ENCODE results near the gene NCOA3. TPM values are rescaled to one million over a fixed set of nuclear protein-coding genes. Genes with fewer than 3 reads are reported as not detected.

The NCOA3 gene
- total RNA-seq, 1 experiment from 2014 or later: 31.1 TPM

DNA sequence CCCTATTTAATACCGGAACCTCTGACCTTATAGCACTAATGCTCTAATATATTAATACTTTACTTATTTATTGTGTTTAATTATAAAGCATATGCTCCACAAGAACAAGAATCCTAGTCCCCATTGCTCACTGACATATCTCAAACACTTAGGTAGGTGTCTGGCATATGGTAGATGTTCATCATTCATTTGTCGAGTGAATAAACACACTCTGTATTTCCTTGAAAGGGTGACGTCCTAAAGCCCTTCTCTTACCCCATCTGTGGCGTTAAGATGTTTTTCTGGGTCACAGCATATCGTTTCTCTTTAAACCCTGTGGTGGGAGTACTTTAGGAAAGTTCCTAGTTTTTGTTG, 45.3 kb downstream of the NCOA3 start:
- Histone ChIP-seq H3K4me3 (ENCODE audit: low read length) (no peak overlapping the region), H3K9me3 (ENCODE audit: low read length) (no peaks in the 10 kb centered on the region), H4K20me1 (ENCODE audit: low read length) (no peaks in the 10 kb centered on the region), H2AFZ (ENCODE audit: low read length) (no peak overlapping the region), H3K79me2 (ENCODE audit: low read length) (peaks cover 81% of the 10 kb centered on the region), H3K36me3 (ENCODE audit: low read depth, low read length) (no peaks in the 10 kb centered on the region), H3K4me2 (ENCODE audit: low read length) (no peak overlapping the region), H3K9ac (ENCODE audit: low read length) (no peak overlapping the region), H3F3A (ENCODE audit: low read length, unreplicated experiment) (no peaks in the 10 kb centered on the region), H3K27me3 (ENCODE audit: low read length) (no peaks in the 10 kb centered on the region), H3K9me2 (replicated peaks; ENCODE audit: low read length) (no peaks in the 10 kb centered on the region), H3K4me1 (ENCODE audit: insufficient read depth, low read length) (peaks cover 15% of the 10 kb centered on the region; the same call in 1 of the 2 replicates), H3K27ac (ENCODE audit: low read length) (no peak overlapping the region)
- ChIA-PET POLR2A (ENCODE audit: unreplicated experiment) (no interaction called here), CTCF (no interaction called here)
- TF ChIP-seq EZH2phosphoT487 (IDR thresholded peaks at IDR 0.05; ENCODE audit: borderline replicate concordance, low read length): no peak
- TF ChIP-seq, protein P1, sequence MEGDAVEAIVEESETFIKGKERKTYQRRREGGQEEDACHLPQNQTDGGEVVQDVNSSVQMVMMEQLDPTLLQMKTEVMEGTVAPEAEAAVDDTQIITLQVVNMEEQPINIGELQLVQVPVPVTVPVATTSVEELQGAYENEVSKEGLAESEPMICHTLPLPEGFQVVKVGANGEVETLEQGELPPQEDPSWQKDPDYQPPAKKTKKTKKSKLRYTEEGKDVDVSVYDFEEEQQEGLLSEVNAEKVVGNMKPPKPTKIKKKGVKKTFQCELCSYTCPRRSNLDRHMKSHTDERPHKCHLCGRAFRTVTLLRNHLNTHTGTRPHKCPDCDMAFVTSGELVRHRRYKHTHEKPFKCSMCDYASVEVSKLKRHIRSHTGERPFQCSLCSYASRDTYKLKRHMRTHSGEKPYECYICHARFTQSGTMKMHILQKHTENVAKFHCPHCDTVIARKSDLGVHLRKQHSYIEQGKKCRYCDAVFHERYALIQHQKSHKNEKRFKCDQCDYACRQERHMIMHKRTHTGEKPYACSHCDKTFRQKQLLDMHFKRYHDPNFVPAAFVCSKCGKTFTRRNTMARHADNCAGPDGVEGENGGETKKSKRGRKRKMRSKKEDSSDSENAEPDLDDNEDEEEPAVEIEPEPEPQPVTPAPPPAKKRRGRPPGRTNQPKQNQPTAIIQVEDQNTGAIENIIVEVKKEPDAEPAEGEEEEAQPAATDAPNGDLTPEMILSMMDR (conservative IDR thresholded peaks at IDR 0.05; ENCODE audit: low read depth, low read length): no peak
- no peak for TF ChIP-seq EZH2 (IDR thresholded peaks at IDR 0.05; ENCODE audit: low read length, unreplicated experiment)
- no peak for ATAC-seq
- no peak for DNase-seq
- no TSS peak for BruUV-seq (replicated peaks)
- intact Hi-C loops (cut with micrococcal nuclease): loop anchor here (5.0 kb wide), 1 partner anchor 35 kb away; no protein-coding TSS in a partner anchor

- BruUV-seq (replicated peaks): no TSS peak
- POLR2A ChIA-PET (ENCODE audit: unreplicated experiment): no interaction called here
Measured at GRCh38 chr20:47549671-47550070, 48.0 kb downstream of the NCOA3 start.

GRCh38 chr20:47551222-47551621, 49.5 kb downstream of the NCOA3 start:
- no peak for DNase-seq
- H2AFZ ChIP-seq (ENCODE audit: low read length): no peak overlapping the region
- no peaks in the 10 kb centered on the region for H3K9me2 ChIP-seq (replicated peaks; ENCODE audit: low read length)
- H3K9ac ChIP-seq (ENCODE audit: low read length): no peak overlapping the region
- H3K27me3 ChIP-seq (ENCODE audit: low read length): no peaks in the 10 kb centered on the region
- intact Hi-C loops (cut with micrococcal nuclease): no loop called here
- TF ChIP-seq, protein P1 (conservative IDR thresholded peaks at IDR 0.05; ENCODE audit: low read depth, low read length): no peak
- TF ChIP-seq EZH2 (IDR thresholded peaks at IDR 0.05; ENCODE audit: low read length, unreplicated experiment) (no peak), EZH2phosphoT487 (IDR thresholded peaks at IDR 0.05; ENCODE audit: borderline replicate concordance, low read length) (no peak)
- no peaks in the 10 kb centered on the region for H3F3A ChIP-seq (ENCODE audit: low read length, unreplicated experiment)
- no peak overlapping the region for H3K4me2 ChIP-seq (ENCODE audit: low read length)
- no peak for ATAC-seq
- no peaks in the 10 kb centered on the region for H3K36me3 ChIP-seq (ENCODE audit: low read depth, low read length)
- ChIA-PET CTCF (no interaction called here), POLR2A (ENCODE audit: unreplicated experiment) (no interaction called here)
- H4K20me1 ChIP-seq (ENCODE audit: low read length): no peaks in the 10 kb centered on the region
- BruUV-seq (replicated peaks): no TSS peak
- peaks cover 62% of the 10 kb centered on the region for H3K79me2 ChIP-seq (ENCODE audit: low read length)
- no peaks in the 10 kb centered on the region for H3K9me3 ChIP-seq (ENCODE audit: low read length)
- H3K4me3 ChIP-seq (ENCODE audit: low read length): no peak overlapping the region
- no peaks in the 10 kb centered on the region for H3K4me1 ChIP-seq (ENCODE audit: insufficient read depth, low read length)
- no peak overlapping the region for H3K27ac ChIP-seq (ENCODE audit: low read length)

More at GRCh38 chr20:47549671-47550070, 48.0 kb downstream of the NCOA3 start:
- H3K36me3 ChIP-seq (ENCODE audit: low read depth, low read length): no peaks in the 10 kb centered on the region
- no peaks in the 10 kb centered on the region for H3F3A ChIP-seq (ENCODE audit: low read length, unreplicated experiment)
- H3K9me3 ChIP-seq (ENCODE audit: low read length): no peaks in the 10 kb centered on the region
- H3K9me2 ChIP-seq (replicated peaks; ENCODE audit: low read length): no peaks in the 10 kb centered on the region
- no peak for ATAC-seq
- intact Hi-C loops (cut with micrococcal nuclease): loop anchor here (5.0 kb wide), 1 partner anchor 37 kb away; no protein-coding TSS in a partner anchor
- H3K27ac ChIP-seq (ENCODE audit: low read length): no peak overlapping the region
- H3K4me1 ChIP-seq (ENCODE audit: insufficient read depth, low read length): 0 out of 2 replicates have a peak, but pooled peaks cover 4% of the 10 kb centered on the region
- H3K27me3 ChIP-seq (ENCODE audit: low read length): no peaks in the 10 kb centered on the region
- CTCF ChIA-PET: no interaction called here
- TF ChIP-seq EZH2phosphoT487 (IDR thresholded peaks at IDR 0.05; ENCODE audit: borderline replicate concordance, low read length) (no peak), EZH2 (IDR thresholded peaks at IDR 0.05; ENCODE audit: low read length, unreplicated experiment) (no peak)
- TF ChIP-seq, protein P1 (conservative IDR thresholded peaks at IDR 0.05; ENCODE audit: low read depth, low read length): no peak
- H3K9ac ChIP-seq (ENCODE audit: low read length): no peak overlapping the region
- H4K20me1 ChIP-seq (ENCODE audit: low read length): no peaks in the 10 kb centered on the region
- DNase-seq: no peak
- no peak overlapping the region for H3K4me2 ChIP-seq (ENCODE audit: low read length)
- no peak overlapping the region for H2AFZ ChIP-seq (ENCODE audit: low read length)
- H3K79me2 ChIP-seq (ENCODE audit: low read length): peaks cover 66% of the 10 kb centered on the region
- no peak overlapping the region for H3K4me3 ChIP-seq (ENCODE audit: low read length)
